ENCODE measurements around the gene GCN1. TPM values are rescaled to one million over a fixed set of nuclear protein-coding genes. Genes with fewer than 3 reads are reported as not detected.

Gene GCN1
- total RNA-seq, 1 donor from 2014 or later, result 82.6 TPM

- DNase-seq (ENCODE audit: low spot score), result no peak
These were observed 63.4 kb downstream of the GCN1 start for GRCh38 chr12:120131116-120131515.

GRCh38 chr12:120130011-120130410 lies 64.5 kb downstream of the GCN1 start:
- DNase-seq (ENCODE audit: low spot score), result no peak
- no peak for ATAC-seq
- intact Hi-C loops (cut with DNase I), result no loop called here

More at GRCh38 chr12:120131116-120131515, 63.4 kb downstream of the GCN1 start:
- intact Hi-C loops (cut with DNase I), result no loop called here
- ATAC-seq, result no peak

DNA sequence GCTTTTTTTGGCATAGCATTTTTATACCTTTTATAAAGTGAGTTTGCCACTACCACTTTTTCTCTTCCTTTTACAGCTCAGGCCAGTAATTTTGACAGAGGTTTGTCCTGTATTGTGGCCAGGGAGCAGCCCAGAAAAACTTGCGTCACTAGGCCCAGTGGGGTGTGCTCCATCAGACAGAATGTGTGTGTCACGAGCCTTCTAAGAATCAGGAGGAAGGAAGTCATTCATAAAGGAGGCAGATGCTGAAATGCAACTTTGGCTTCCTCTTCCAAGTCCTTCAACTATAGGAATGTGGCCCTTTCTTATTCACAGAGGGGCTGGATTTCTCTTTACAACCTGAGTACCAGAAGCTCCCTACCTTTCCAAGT lies 67.9 kb downstream of the GCN1 start:
- intact Hi-C loops (cut with DNase I), result no loop called here
- ATAC-seq (peak; percentile 85), DNase-seq (ENCODE audit: low spot score) (no peak)

DNA sequence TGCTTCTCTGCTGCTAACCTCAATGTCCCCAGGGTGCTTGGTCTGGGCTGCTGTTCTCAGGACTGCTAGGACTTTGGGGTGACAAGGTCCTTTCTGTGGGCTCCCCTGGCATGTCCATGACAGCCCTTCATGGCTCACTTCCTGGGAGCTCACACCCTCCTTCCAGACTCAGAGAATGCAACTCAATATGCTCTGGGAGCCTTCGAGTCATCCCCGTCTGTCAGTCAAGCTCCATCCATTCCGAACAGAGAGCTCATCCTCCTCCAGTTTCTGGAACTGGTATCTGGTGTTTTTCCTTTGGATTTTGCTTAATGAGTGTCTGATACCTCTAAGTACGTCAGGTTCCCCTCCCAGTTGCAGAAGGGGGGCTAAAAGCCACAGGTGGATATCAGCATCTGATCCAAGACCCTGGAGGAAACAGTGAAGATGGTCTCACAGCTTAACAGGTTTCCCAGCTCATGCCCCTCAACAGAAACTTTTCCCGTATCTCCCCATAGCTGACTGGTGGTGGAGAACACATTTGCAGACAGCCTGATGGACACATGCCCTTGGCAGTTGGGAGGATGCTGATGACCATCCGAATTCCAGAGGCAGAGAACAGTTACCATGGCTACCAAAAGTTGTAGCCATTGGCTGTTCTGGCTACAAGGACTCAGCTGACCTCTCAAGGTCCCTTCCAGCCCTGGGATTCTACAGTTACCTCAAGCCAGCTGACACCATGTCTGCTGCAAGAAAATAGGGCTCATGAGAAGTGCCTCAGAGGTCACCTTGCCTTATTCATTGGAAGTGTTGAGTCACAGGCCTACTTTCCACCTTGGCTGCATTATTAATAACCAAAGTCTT lies 68.5 kb downstream of the GCN1 start:
- DNase-seq (ENCODE audit: low spot score), result no peak
- peak; percentile 42 for ATAC-seq
- intact Hi-C loops (cut with DNase I), result no loop called here

- no peak for DNase-seq (ENCODE audit: low spot score)
- intact Hi-C loops (cut with DNase I), result no loop called here
- no peak for ATAC-seq
These were observed 69.5 kb downstream of the GCN1 start for GRCh38 chr12:120125029-120125428.

DNA sequence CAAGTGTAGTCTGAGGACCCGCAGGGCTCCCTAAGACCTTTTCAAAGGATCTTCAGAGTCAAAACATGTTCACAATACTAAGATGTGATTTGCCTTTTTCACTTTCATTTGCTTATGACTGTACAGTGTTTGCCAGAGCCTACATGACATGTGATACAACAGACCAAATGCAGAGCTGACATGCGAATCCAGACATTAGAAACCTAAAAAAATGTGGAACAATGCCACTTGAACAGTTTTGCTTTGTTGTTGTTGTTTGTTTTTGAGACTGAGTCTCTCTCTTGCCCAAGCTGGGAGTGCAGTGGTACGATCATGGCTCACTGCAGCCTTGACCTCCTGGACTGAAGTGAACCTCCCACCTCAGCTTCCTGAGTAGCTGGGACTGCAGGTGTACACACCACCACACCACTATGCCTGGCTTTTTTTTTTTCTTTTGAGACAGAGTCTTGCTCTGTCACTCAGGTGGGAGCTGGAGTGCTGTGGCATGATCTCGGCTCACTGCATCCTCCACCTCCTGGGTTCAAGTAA lies 72.7 kb downstream of the GCN1 start:
- ATAC-seq (no peak), DNase-seq (ENCODE audit: low spot score) (no peak)
- intact Hi-C loops (cut with DNase I), result loop anchor here (5.0 kb wide), 1 partner anchor 1725 kb away; no protein-coding TSS in a partner anchor

DNA sequence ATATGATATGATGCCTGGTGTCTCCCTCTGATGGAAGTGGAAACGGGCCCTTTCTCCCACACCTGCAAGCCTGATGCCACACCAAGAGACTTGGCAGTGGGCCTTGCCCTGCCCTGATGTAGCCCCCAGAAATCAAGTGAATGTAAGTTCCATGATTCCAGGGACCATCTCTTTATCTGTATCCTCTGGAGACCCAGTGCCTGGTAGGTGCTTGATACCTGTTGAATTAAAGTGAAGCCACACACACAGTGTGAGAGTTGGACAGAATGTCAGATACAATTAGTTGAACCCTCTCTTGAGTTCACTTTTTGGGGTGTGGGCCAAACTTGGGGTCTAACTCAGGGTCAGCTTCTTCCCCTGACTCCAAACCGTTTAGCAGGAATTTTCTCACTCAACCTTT lies 73.2 kb downstream of the GCN1 start:
- ATAC-seq (no peak), DNase-seq (ENCODE audit: low spot score) (no peak)
- intact Hi-C loops (cut with DNase I), result loop anchor here (5.0 kb wide), 1 partner anchor 1724 kb away; no protein-coding TSS in a partner anchor

GRCh38 chr12:120119271-120119973 lies 75.1 kb downstream of the GCN1 start:
- ATAC-seq (no peak), DNase-seq (ENCODE audit: low spot score) (no peak)
- intact Hi-C loops (cut with DNase I), result no loop called here

DNA sequence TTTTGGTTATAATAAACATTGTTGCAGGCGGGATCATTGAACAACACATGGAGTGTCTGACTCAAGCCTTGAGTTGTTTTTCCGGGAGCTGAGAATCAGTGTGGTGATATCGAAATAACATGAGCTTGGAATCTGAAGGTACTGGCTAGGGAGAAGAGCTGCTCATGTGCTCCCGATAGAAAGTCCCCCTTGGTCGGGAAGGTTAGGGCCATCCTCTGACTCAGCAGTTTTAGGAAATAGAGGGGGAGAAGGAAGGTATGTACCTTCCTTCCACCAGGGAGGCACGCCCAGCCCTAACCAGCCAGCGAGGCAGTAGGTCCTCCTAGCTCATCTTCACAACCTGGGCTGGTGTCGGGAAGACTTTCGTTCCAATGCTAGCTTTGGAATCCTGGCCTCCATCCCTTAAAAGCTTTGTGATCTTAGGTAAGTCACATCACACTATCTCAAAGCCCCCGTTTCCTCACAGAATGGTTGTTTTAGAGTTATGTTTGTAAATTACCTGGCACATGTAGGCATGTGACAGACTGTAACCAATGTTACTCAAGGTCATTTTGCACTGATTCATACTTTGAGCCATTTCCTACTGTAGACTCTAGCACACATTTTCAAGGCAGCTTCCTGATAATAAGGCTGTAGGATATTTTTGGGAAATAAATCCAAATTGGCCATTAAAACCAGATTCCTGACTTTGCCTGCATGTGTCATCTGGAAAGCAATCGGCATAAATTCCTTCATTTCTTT lies 76.0 kb downstream of the GCN1 start:
- DNase-seq (ENCODE audit: low spot score) (no peak), ATAC-seq (no peak)
- intact Hi-C loops (cut with DNase I), result no loop called here

DNA sequence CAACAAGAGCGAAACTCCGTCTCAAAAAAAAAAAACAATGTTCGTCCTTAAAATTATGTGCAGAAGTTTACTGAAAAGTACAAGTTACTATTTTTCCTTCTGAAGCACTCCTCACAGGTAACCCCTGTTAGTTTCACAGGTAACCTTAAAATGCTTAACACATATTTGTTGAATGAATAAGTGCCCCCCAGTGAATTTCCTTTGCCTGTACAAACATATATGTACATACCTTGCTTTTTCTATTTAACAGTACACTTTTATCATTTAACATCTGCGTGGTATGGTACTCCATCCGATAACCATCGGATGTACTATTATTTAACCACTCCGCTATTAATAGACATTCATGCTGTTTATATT lies 76.6 kb downstream of the GCN1 start:
- intact Hi-C loops (cut with DNase I), result no loop called here
- no peak for DNase-seq (ENCODE audit: low spot score)
- ATAC-seq, result no peak

- peak; percentile 98 for DNase-seq (ENCODE audit: low spot score)
- ATAC-seq, result peak; percentile 97
- intact Hi-C loops (cut with DNase I), result no loop called here
These were observed 77.5 kb downstream of the GCN1 start for GRCh38 chr12:120116792-120117651.

GRCh38 chr12:120116441-120116791 lies 78.1 kb downstream of the GCN1 start, which contains the start of gene RAB35:
TSS of gene RAB35 (minus strand) at chr12:120116753. CDS start at chr12:120116650, 103 bp downstream.
- DNase-seq (ENCODE audit: low spot score), result no peak
- no peak for ATAC-seq
- intact Hi-C loops (cut with DNase I), result no loop called here

GRCh38 chr12:120115692-120116440 lies 78.6 kb downstream of the GCN1 start:
- intact Hi-C loops (cut with DNase I), result no loop called here
- no peak for ATAC-seq
- DNase-seq (ENCODE audit: low spot score), result no peak

- DNase-seq (ENCODE audit: low spot score), result no peak
- ATAC-seq, result no peak
- intact Hi-C loops (cut with DNase I), result no loop called here
These were observed 79.4 kb downstream of the GCN1 start for GRCh38 chr12:120115066-120115465.

DNA sequence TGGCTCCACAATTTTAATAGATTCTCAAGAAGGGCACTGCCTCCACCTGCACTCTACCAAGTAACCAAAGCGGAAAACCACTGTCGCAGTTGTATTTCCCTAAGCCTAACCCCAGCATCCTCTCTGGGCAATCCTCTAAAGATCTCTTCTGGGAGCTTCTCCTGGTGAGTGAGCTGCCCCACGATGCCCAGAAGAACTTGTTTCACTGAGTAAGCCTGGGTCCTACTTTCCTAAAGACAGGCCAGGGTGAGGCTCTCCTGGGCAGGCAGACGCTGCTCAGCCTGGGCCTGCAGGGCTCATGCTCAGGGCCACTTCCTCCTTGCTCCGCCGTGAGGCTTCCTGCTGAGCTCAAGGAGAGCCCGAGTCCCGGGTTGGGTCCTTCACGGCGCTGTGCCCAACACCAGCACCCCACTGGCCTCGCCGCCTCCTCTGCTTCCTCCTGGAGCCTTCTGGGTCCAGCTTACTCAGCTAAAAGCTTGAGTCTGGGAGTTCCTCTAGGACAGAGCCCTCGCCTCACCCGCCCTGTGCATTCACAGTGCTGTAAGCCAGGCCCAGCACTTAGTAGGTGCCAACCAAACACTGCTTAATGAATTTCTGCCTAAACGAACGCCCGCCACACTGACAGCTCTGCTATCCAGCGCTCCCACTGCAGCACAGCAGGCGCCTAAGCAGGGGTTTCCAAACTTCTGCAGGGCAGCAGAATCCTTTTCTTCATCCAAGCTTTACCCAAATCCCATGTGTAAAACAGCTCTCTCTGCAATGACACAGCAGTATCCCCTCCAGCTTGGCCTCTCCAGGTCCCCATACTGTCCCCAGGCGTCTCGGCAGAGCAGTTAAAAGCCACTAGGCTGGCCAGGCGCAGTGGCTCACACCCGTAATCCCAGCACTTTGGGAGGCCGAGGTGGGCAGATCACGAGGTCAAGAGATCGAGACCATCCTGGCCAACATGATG lies 83.7 kb downstream of the GCN1 start:
- ATAC-seq, result peak; percentile 84
- DNase-seq (ENCODE audit: low spot score), result peak; percentile 74
- intact Hi-C loops (cut with DNase I), result no loop called here

- DNase-seq (ENCODE audit: low spot score) (no peak), ATAC-seq (no peak)
- intact Hi-C loops (cut with DNase I), result no loop called here
These were observed 84.8 kb downstream of the GCN1 start for GRCh38 chr12:120109570-120110267.

Data from sciatic nerve (tissue), 2 donors.